D721Med (cell line): ENCODE measurements around the gene EVC2.

Source experiments
- DNase-seq: peaks from one replicate; pipeline ENCODE4 v3.0.0; 2011; ENCODE audit warnings: low spot score; ENCODE audit not compliant: insufficient read length
- FAIRE-seq: peaks from 2 replicates; lab custom pipeline; 2011; peaks lifted over from hg19 to GRCh38; lab: Jason Lieb, UNC
- CTCF ChIP-seq: IDR thresholded peaks from 2 replicates; pipeline ENCODE4 v1.5.1; 2012; ENCODE audit warnings: mild to moderate bottlenecking, control low read depth; ENCODE audit not compliant: insufficient read depth; ENCODE audit errors: missing control alignments

The EVC2 gene

DNA sequence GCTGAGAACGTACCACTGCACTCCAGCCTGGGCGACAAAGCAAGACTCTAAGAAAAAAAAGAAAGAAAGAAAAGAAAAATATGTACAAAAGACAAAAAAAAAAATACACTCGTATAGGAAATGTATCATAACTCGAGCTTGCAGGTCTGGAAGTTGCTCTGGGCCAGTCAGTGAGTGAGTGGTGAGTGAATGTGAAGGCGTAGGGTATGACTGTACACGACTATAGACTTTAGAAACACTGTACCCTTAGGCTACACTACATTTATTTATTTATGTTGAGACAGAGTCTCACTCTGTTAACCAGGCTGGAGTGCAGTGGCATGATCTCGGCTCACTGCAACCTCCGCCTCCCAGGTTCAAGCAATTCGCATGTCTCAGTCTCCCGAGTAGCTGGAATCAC, 29.4 kb downstream of the EVC2 start:
- TF ChIP-seq CTCF = no peak

GRCh38 chr4:5676763-5677162, 31.6 kb downstream of the EVC2 start:
- FAIRE-seq (no peak), DNase-seq (no peak)
- TF ChIP-seq CTCF = no peak

More for the DNA sequence above, 29.4 kb downstream of the EVC2 start:
- no peak for DNase-seq
- no peak for FAIRE-seq

- FAIRE-seq (no peak), DNase-seq (no peak)
- no peak for TF ChIP-seq CTCF
Observed at GRCh38 chr4:5666741-5667140, 41.6 kb downstream of the EVC2 start.

DNA sequence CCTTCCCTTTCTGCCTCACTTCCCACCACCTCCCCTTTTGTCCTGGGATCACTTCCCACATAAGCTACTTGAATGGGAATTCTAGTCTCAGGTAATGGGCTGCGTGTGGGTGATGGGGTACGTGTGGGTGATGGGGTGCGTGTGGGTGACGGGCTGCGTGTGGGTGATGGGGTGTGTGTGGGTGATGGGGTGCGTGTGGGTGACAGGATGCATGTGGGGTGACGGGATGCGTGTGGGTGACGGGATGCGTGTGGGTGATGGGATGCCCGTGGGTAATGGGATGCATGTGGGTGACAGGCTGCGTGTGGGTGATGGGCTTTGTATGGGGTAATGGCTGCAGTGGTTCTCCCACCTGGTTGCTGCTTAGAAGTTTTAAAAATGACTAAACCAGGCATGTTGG, 43.6 kb downstream of the EVC2 start:
- no peak for TF ChIP-seq CTCF
- FAIRE-seq (no peak), DNase-seq (no peak)

GRCh38 chr4:5662555-5662954, 45.8 kb downstream of the EVC2 start:
- no peak for DNase-seq
- FAIRE-seq = no peak
- TF ChIP-seq CTCF = no peak

- no peak for DNase-seq
- no peak for FAIRE-seq
- no peak for TF ChIP-seq CTCF
Observed at GRCh38 chr4:5661237-5661636, 47.1 kb downstream of the EVC2 start.

GRCh38 chr4:5660185-5660584, 48.2 kb downstream of the EVC2 start:
- DNase-seq (no peak), FAIRE-seq (no peak)
- TF ChIP-seq CTCF = no peak
